T-helper 17 cell (primary cell): ENCODE measurements around the gene MAN2B1. TPM values are rescaled to one million over a fixed set of nuclear protein-coding genes. Genes with fewer than 3 reads are reported as not detected.

Experiments
- ATAC-seq: fragments of 150-1000 bp; cut with Tn5 transposase; 2 replicates; pipeline ENCODE4 v1.10.0; 2021; ENCODE audit warnings: mild to moderate bottlenecking, moderate library complexity
- DNase-seq, 3 donors: peaks; one replicate each; pipeline versions ENCODE4 v3.0.0 to v3.0.0-alpha.2; 2020 to 2021
- H3K9me3 ChIP-seq: one replicate; pipeline ENCODE4 v1.7.0; 2013; ENCODE audit warnings: low read length, mild to moderate bottlenecking; ENCODE audit not compliant: control insufficient read depth, poor library complexity, severe bottlenecking
- H3K27ac Mint-ChIP-seq: one replicate; pipeline ENCODE4 v1.8.0; 2022; ENCODE audit warnings: mild to moderate bottlenecking, moderate library complexity, mixed read lengths
- H3K27me3 Mint-ChIP-seq: one replicate; pipeline ENCODE4 v1.8.0; 2022; ENCODE audit warnings: mixed read lengths
- H3K36me3 Mint-ChIP-seq: one replicate; pipeline ENCODE4 v1.8.0; 2022; ENCODE audit warnings: low read depth, mixed read lengths
- H3K4me1 Mint-ChIP-seq: one replicate; pipeline ENCODE4 v1.8.0; 2022; ENCODE audit warnings: mild to moderate bottlenecking, mixed read lengths
- H3K4me3 Mint-ChIP-seq: one replicate; pipeline ENCODE4 v1.8.0; 2022; ENCODE audit warnings: mild to moderate bottlenecking, moderate library complexity, mixed read lengths
- total RNA-seq, 4 donors: library from RNA in 2 of 4; stranded (reverse) in 2 of 4; gene quantifications; one replicate each; pipeline ENCODE4 v1.2.3 and lab custom pipeline; 2022 to 2026

MAN2B1 gene
- total RNA-seq, 2 donors from 2014 or later = 157 to 181 TPM

- H3K36me3 Mint-ChIP-seq = peaks cover 3% of the 10 kb centered on the region
- peak within 1 kb of the TSS; percentile 98 for H3K4me3 Mint-ChIP-seq
- peaks cover 23% of the 10 kb centered on the region for H3K4me1 Mint-ChIP-seq
- DNase-seq (peak; percentile 84 to 91 (median 89)), ATAC-seq (peak; percentile 86)
- peak within 1 kb of the TSS; percentile 96 for H3K27ac Mint-ChIP-seq
- no peaks in the 10 kb centered on the region for H3K27me3 Mint-ChIP-seq
- no peaks in the 10 kb centered on the region for H3K9me3 ChIP-seq
Observed at GRCh38 chr19:12610540-12611360, 55.8 kb downstream of the MAN2B1 start, which contains the start of the genes ZNF490 and ZNF791. TSS of gene ZNF490 (minus strand) at chr19:12610813. CDS start at chr19:12610680, 133 bp downstream. TSS of gene ZNF791 (plus strand) at chr19:12610920. CDS start at chr19:12611080, 160 bp downstream.

GRCh38 chr19:12607631-12608030 is 58.9 kb downstream of the MAN2B1 start:
- peaks cover 13% of the 10 kb centered on the region for H3K4me1 Mint-ChIP-seq
- H3K9me3 ChIP-seq = no peaks in the 10 kb centered on the region
- DNase-seq (no peak), ATAC-seq (no peak)
- H3K27me3 Mint-ChIP-seq = no peaks in the 10 kb centered on the region
- H3K36me3 Mint-ChIP-seq = peaks cover 3% of the 10 kb centered on the region
- no peak overlapping the region for H3K27ac Mint-ChIP-seq
- no peak overlapping the region for H3K4me3 Mint-ChIP-seq

- ATAC-seq (no peak), DNase-seq (no peak)
- H3K36me3 Mint-ChIP-seq = peaks cover 3% of the 10 kb centered on the region
- no peak overlapping the region for H3K27ac Mint-ChIP-seq
- no peak overlapping the region for H3K4me3 Mint-ChIP-seq
- no peaks in the 10 kb centered on the region for H3K9me3 ChIP-seq
- no peaks in the 10 kb centered on the region for H3K27me3 Mint-ChIP-seq
- H3K4me1 Mint-ChIP-seq = peaks cover 13% of the 10 kb centered on the region
Observed at GRCh38 chr19:12606796-12607195, 59.7 kb downstream of the MAN2B1 start.

GRCh38 chr19:12603714-12604113 is 62.8 kb downstream of the MAN2B1 start:
- Mint-ChIP-seq H3K4me1 (peaks cover 6% of the 10 kb centered on the region), H3K27ac (peak overlapping the region; percentile 84), H3K27me3 (no peaks in the 10 kb centered on the region), H3K4me3 (peak overlapping the region; percentile 39), H3K36me3 (peaks cover 2% of the 10 kb centered on the region)
- no peaks in the 10 kb centered on the region for H3K9me3 ChIP-seq
- DNase-seq (peak in 1 of 3 donors; percentile 14), ATAC-seq (peak; percentile 98)

- DNase-seq (no peak), ATAC-seq (no peak)
- H3K9me3 ChIP-seq = no peaks in the 10 kb centered on the region
- Mint-ChIP-seq H3K4me3 (no peak overlapping the region), H3K27me3 (no peaks in the 10 kb centered on the region), H3K4me1 (peaks cover 2% of the 10 kb centered on the region), H3K36me3 (peaks cover 2% of the 10 kb centered on the region), H3K27ac (no peak overlapping the region)
Observed at GRCh38 chr19:12597594-12597993, 68.9 kb downstream of the MAN2B1 start.

GRCh38 chr19:12596927-12597548 is 69.5 kb downstream of the MAN2B1 start:
- no peak overlapping the region for H3K27ac Mint-ChIP-seq
- no peak overlapping the region for H3K4me3 Mint-ChIP-seq
- no peaks in the 10 kb centered on the region for H3K9me3 ChIP-seq
- H3K27me3 Mint-ChIP-seq = no peaks in the 10 kb centered on the region
- DNase-seq (no peak), ATAC-seq (no peak)
- H3K4me1 Mint-ChIP-seq = peaks cover 2% of the 10 kb centered on the region
- H3K36me3 Mint-ChIP-seq = peaks cover 2% of the 10 kb centered on the region

Other genes starting within 250 kb of the MAN2B1 start
- 1 to 10 TPM; 2.3 to 2.6 TPM for gene ZNF443, start 225.7 kb downstream of the MAN2B1 start, total RNA-seq
- gene ZNF709, start 181.9 kb downstream of the MAN2B1 start, total RNA-seq = 1 to 10 TPM; 1.5 to 1.6 TPM
- 10 to 100 TPM; 12.0 to 14.5 TPM for gene ZNF564, start 115.3 kb downstream of the MAN2B1 start, total RNA-seq
- gene ZNF490, start 55.9 kb downstream of the MAN2B1 start, total RNA-seq = 1 to 10 TPM; 6.8 to 7.0 TPM
- 10 to 100 TPM; 46.2 to 47.0 TPM for gene ZNF791, start 55.8 kb downstream of the MAN2B1 start, total RNA-seq
- 10 to 100 TPM; 10.5 to 11.1 TPM for gene WDR83, start 65 bp upstream of the MAN2B1 start, total RNA-seq
- gene DHPS, start 15.1 kb upstream of the MAN2B1 start, total RNA-seq = 100 to 1,000 TPM; 126 to 147 TPM
- not detected for gene GNG14, start 21.3 kb upstream of the MAN2B1 start, total RNA-seq
- gene FBXW9, start 29.9 kb upstream of the MAN2B1 start, total RNA-seq = 1 to 10 TPM; 2.9 to 3.5 TPM
- gene TNPO2, start 57.2 kb upstream of the MAN2B1 start, total RNA-seq = 10 to 100 TPM; 48.6 to 60.0 TPM
- gene TRIR, start 67.9 kb upstream of the MAN2B1 start, total RNA-seq = 100 to 1,000 TPM; 176 to 185 TPM
- 10 to 100 TPM; 29.8 to 32.6 TPM for gene GET3, start 70.8 kb upstream of the MAN2B1 start, total RNA-seq
- not detected for gene BEST2, start 85.0 kb upstream of the MAN2B1 start, total RNA-seq
- gene HOOK2, start 108.8 kb upstream of the MAN2B1 start, total RNA-seq = 10 to 100 TPM; 14.9 to 19.3 TPM
- 1,000 to 10,000 TPM; 1,500 to 1,584 TPM for gene JUNB, start 124.7 kb upstream of the MAN2B1 start, total RNA-seq
- gene PRDX2, start 135.1 kb upstream of the MAN2B1 start, total RNA-seq = 10 to 100 TPM; 92.6 to 97.0 TPM
- 1 to 10 TPM in 1 of 2 donors, under 1 TPM in 1; 0.85 to 3.0 TPM for gene THSD8, start 135.3 kb upstream of the MAN2B1 start, total RNA-seq
- 1 to 10 TPM; 3.1 to 5.7 TPM for gene RNASEH2A, start 139.8 kb upstream of the MAN2B1 start, total RNA-seq
- not detected for gene RTBDN, start 167.8 kb upstream of the MAN2B1 start, total RNA-seq
- gene MAST1, start 171.8 kb upstream of the MAN2B1 start, total RNA-seq = 1 to 10 TPM; 1.5 to 4.1 TPM
- gene DNASE2, start 214.7 kb upstream of the MAN2B1 start, total RNA-seq = 10 to 100 TPM; 17.8 to 19.8 TPM
- gene KLF1, start 220.5 kb upstream of the MAN2B1 start, total RNA-seq = not detected
- gene GCDH, start 224.4 kb upstream of the MAN2B1 start, total RNA-seq = 10 to 100 TPM; 34.0 to 36.2 TPM